Suppressor macrophage treated with lipopolysaccharide for 1 hour (primary cell): Measurements from ENCODE around the gene ZDHHC1.

ENCODE experiments used
- DNase-seq, 3 donors: peaks; one replicate each; pipeline ENCODE4 v3.0.0-alpha.2; 2020 to 2022

Gene ZDHHC1

GRCh38 chr16:67407176-67407787 lies 9.0 kb downstream of the ZDHHC1 start:
- peak in 1 of 3 donors; percentile 30 for DNase-seq

GRCh38 chr16:67406111-67406971 lies 9.9 kb downstream of the ZDHHC1 start:
- peak in 2 of 3 donors; percentile 41 to 47 for DNase-seq

GRCh38 chr16:67405336-67405735 lies 10.9 kb downstream of the ZDHHC1 start:
- no peak for DNase-seq

GRCh38 chr16:67404740-67405226 lies 11.5 kb downstream of the ZDHHC1 start:
- no peak for DNase-seq

GRCh38 chr16:67403976-67404555 lies 12.2 kb downstream of the ZDHHC1 start:
- no peak for DNase-seq

GRCh38 chr16:67400901-67401300 lies 15.4 kb downstream of the ZDHHC1 start:
- DNase-seq, result no peak

- DNase-seq, result no peak
Measured at GRCh38 chr16:67399749-67400704, 16.2 kb downstream of the ZDHHC1 start.

GRCh38 chr16:67399218-67399733 lies 17.0 kb downstream of the ZDHHC1 start:
- DNase-seq, result peak; percentile 52 to 80 (median 65)

GRCh38 chr16:67398546-67399217 lies 17.6 kb downstream of the ZDHHC1 start:
- no peak for DNase-seq

- DNase-seq, result no peak
Measured at GRCh38 chr16:67397812-67398545, 18.3 kb downstream of the ZDHHC1 start.

GRCh38 chr16:67397036-67397801 lies 19.1 kb downstream of the ZDHHC1 start:
- DNase-seq, result no peak

- peak in 1 of 3 donors; percentile 35 for DNase-seq
Measured at GRCh38 chr16:67396159-67397035, 19.9 kb downstream of the ZDHHC1 start.

- DNase-seq, result peak; percentile 51 to 65 (median 58)
Measured at GRCh38 chr16:67395458-67396158, 20.7 kb downstream of the ZDHHC1 start.

GRCh38 chr16:67395105-67395457 lies 21.2 kb downstream of the ZDHHC1 start:
- peak in 2 of 3 donors; percentile 27 to 31 for DNase-seq

GRCh38 chr16:67394155-67395104 lies 21.8 kb downstream of the ZDHHC1 start:
- DNase-seq, result peak; percentile 46 to 65 (median 57)

GRCh38 chr16:67393788-67394154 lies 22.5 kb downstream of the ZDHHC1 start:
- DNase-seq, result no peak

GRCh38 chr16:67393111-67393787 lies 23.0 kb downstream of the ZDHHC1 start, which contains the start of gene TPPP3:
TPPP3 (minus strand) TSS chr16:67393498; CDS start chr16:67391111, 2,387 bp downstream.
- peak; percentile 50 to 73 (median 53) for DNase-seq
